HG02678 (cell line): Measurements from ENCODE around the gene DNAJC24.

Experiments
- ATAC-seq: cut with Tn5 transposase; IDR thresholded peaks from one replicate; pipeline ENCODE4 v1.9.1; 2021; ENCODE audit warnings: mild to moderate bottlenecking, moderate library complexity; ENCODE audit not compliant: unreplicated experiment

Gene DNAJC24

GRCh38 chr11:31480930-31481329 is 111.3 kb downstream of the DNAJC24 start:
- no peak for ATAC-seq
